ENCODE data around the gene ARHGAP6.

- TF ChIP-seq, protein P1, sequence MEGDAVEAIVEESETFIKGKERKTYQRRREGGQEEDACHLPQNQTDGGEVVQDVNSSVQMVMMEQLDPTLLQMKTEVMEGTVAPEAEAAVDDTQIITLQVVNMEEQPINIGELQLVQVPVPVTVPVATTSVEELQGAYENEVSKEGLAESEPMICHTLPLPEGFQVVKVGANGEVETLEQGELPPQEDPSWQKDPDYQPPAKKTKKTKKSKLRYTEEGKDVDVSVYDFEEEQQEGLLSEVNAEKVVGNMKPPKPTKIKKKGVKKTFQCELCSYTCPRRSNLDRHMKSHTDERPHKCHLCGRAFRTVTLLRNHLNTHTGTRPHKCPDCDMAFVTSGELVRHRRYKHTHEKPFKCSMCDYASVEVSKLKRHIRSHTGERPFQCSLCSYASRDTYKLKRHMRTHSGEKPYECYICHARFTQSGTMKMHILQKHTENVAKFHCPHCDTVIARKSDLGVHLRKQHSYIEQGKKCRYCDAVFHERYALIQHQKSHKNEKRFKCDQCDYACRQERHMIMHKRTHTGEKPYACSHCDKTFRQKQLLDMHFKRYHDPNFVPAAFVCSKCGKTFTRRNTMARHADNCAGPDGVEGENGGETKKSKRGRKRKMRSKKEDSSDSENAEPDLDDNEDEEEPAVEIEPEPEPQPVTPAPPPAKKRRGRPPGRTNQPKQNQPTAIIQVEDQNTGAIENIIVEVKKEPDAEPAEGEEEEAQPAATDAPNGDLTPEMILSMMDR (IDR thresholded peaks at IDR 0.05) = no peak
- TF ChIP-seq POLR2A (IDR thresholded peaks at IDR 0.05) = no peak
These were observed 372.6 kb downstream of the ARHGAP6 start, which contains the start of gene AMELX for GRCh38 chrX:11293113-11293512.

Measured in heart left ventricle (tissue), 13 donors.